HCT116 (cell line): ENCODE data around the gene POLRMT. TPM values are rescaled to one million over a fixed set of nuclear protein-coding genes. Genes with fewer than 3 reads are reported as not detected.

Experiments
- ATAC-seq: fragments of 200-7000 bp; cut with Tn5 transposase; 2 replicates; pipeline ENCODE4 v1.9.1; 2020; ENCODE audit warnings: mild to moderate bottlenecking, moderate library complexity
- BruUV-seq: library from RNA; stranded (reverse); fragments of 400-500 nt; replicated peaks from 2 replicates; lab custom pipeline; 2021; lab: Mats Ljungman, UMichigan
- CTCF ChIA-PET: fragments of 300-600 bp; sonication (Branson Sonifier 250); formaldehyde crosslinking; loops from one replicate; lab custom pipeline; 2021; ENCODE audit warnings: antibody characterized with exemption; lab: Charles Lee
- POLR2A ChIA-PET: fragments of 300-600, 350-600 bp; sonication (Branson Sonifier 250); formaldehyde crosslinking; loops from one replicate; lab custom pipeline; 2021; ENCODE audit warnings: antibody characterized with exemption; lab: Charles Lee
- RAD21 ChIA-PET, 2 experiments: fragments of 300-600 bp; sonication (Branson Sonifier 250); formaldehyde crosslinking; loops; one replicate each; lab custom pipeline; 2023; ENCODE audit warnings: low total read pairs in 2 of 2; ENCODE audit not compliant: uncharacterized antibody in 2 of 2, unreplicated experiment in 2 of 2, low non-redundant PET in 1 of 2; lab: Charles Lee
- DNase-seq: peaks from one replicate; pipeline ENCODE4 v3.0.0-alpha.2; 2010; ENCODE audit warnings: low read depth, low spot score
- H2AFZ ChIP-seq: fragments of 200-600 bp; shearing (Covaris generic), sonication (generic); 2 replicates; pipeline ENCODE4 v1.6.1; 2017; ENCODE audit warnings: low read depth, mixed run types, mixed read lengths, antibody characterized with exemption, low read length; ENCODE audit not compliant: poor library complexity, severe bottlenecking
- H3K27ac ChIP-seq: 2 replicates; pipeline ENCODE4 v1.5.1; 2012; ENCODE audit warnings: low read depth, low read length
- H3K27me3 ChIP-seq: fragments of 200-600 bp; sonication (generic); 2 replicates; pipeline ENCODE4 v1.6.1; 2016; ENCODE audit warnings: mixed run types, low read length, mixed read lengths; ENCODE audit not compliant: insufficient read depth
- H3K36me3 ChIP-seq, 2 experiments: fragments of 200-500 bp in 1 of 2; fragments of 200-600 bp in 1 of 2; sonication (Bioruptor generic) in 1 of 2; sonication (generic) in 1 of 2; 2 replicates each; pipeline versions ENCODE4 v1.5.1 to v1.6.1; 2014 to 2016; ENCODE audit warnings: low read length in 2 of 2, inconsistent platforms in 1 of 2, mixed read lengths in 1 of 2, mixed run types in 1 of 2; ENCODE audit not compliant: insufficient read depth in 2 of 2, control insufficient read depth in 1 of 2
- H3K4me1 ChIP-seq, 2 experiments: fragments of 200-600 bp in 1 of 2; sonication (generic) in 1 of 2; 2 replicates each; pipeline versions ENCODE4 v1.5.1 to v1.6.1; 2012 to 2017; ENCODE audit warnings: low read length in 2 of 2, inconsistent platforms in 1 of 2, mild to moderate bottlenecking in 1 of 2, mixed read lengths in 1 of 2, mixed run types in 1 of 2, moderate library complexity in 1 of 2; ENCODE audit not compliant: insufficient read depth in 2 of 2, control insufficient read depth in 1 of 2
- H3K4me2 ChIP-seq: fragments of 200-600 bp; sonication (generic); 2 replicates; pipeline ENCODE4 v1.6.1; 2017; ENCODE audit warnings: mixed run types, low read length, mixed read lengths
- H3K4me3 ChIP-seq, 2 experiments: fragments of 200-600 bp in 1 of 2; sonication (generic) in 1 of 2; replicated peaks in 1 of 2; 2 replicates each; pipeline ENCODE4 v1.5.1; 2011 to 2016; ENCODE audit warnings: low read length in 2 of 2, control low read depth in 1 of 2, low read depth in 1 of 2, mild to moderate bottlenecking in 1 of 2, mixed read lengths in 1 of 2, mixed run types in 1 of 2
- H3K79me2 ChIP-seq: fragments of 200-600 bp; sonication (generic); 2 replicates; pipeline ENCODE4 v1.6.1; 2017; ENCODE audit warnings: mild to moderate bottlenecking, mixed run types, low read length, moderate library complexity, mixed read lengths; ENCODE audit not compliant: insufficient read depth
- H3K9ac ChIP-seq: fragments of 200-600 bp; sonication (generic); 2 replicates; pipeline ENCODE4 v1.6.1; 2016; ENCODE audit warnings: low read length, mixed read lengths
- H3K9me2 ChIP-seq: fragments of 200-600 bp; sonication (generic), shearing (Covaris generic); 2 replicates; pipeline ENCODE4 v1.6.1; 2017; ENCODE audit warnings: mixed run types, mild to moderate bottlenecking, moderate library complexity; ENCODE audit not compliant: insufficient read depth
- H3K9me3 ChIP-seq, 2 experiments: fragments of 200-500 bp in 1 of 2; fragments of 200-600 bp in 1 of 2; sonication (Bioruptor generic) in 1 of 2; sonication (generic) in 1 of 2; 2 replicates each; pipeline ENCODE4 v1.6.1; 2014 to 2017; ENCODE audit warnings: low read length in 2 of 2, mixed read lengths in 2 of 2, inconsistent platforms in 1 of 2, low read depth in 1 of 2, mild to moderate bottlenecking in 1 of 2, mixed run types in 1 of 2, moderate library complexity in 1 of 2; ENCODE audit not compliant: control insufficient read depth in 1 of 2, insufficient read depth in 1 of 2
- H4K20me1 ChIP-seq: fragments of 200-600 bp; sonication (generic), shearing (Covaris generic); 2 replicates; pipeline ENCODE4 v1.6.1; 2017; ENCODE audit warnings: mixed run types, mild to moderate bottlenecking, moderate library complexity; ENCODE audit not compliant: insufficient read depth
- CBX3 ChIP-seq: IDR thresholded peaks from 2 replicates; pipeline ENCODE4 v1.6.1; 2012; ENCODE audit warnings: low read depth
- CTCF ChIP-seq, 3 experiments: fragments of 200-600 bp in 1 of 3; sonication (generic) in 1 of 3; IDR thresholded peaks in 2 of 3; conservative IDR thresholded peaks in 1 of 3; 2 replicates each; pipeline ENCODE4 v1.5.1; 2012 to 2017; ENCODE audit warnings: low read depth in 2 of 3, low read length in 2 of 3, antibody characterized with exemption in 1 of 3, borderline replicate concordance in 1 of 3, control low read depth in 1 of 3, mild to moderate bottlenecking in 1 of 3, mixed read lengths in 1 of 3, mixed run types in 1 of 3, moderate library complexity in 1 of 3; ENCODE audit not compliant: insufficient read depth in 1 of 3
- EGR1 ChIP-seq: IDR thresholded peaks from 2 replicates; pipeline ENCODE4 v1.6.1; 2012; ENCODE audit warnings: low read depth
- ELF1 ChIP-seq: IDR thresholded peaks from 2 replicates; pipeline ENCODE4 v1.6.1; 2012; ENCODE audit warnings: low read depth, borderline replicate concordance
- EZH2 ChIP-seq: fragments of 200-600 bp; sonication (generic); IDR thresholded peaks from 2 replicates; pipeline ENCODE4 v1.6.1; 2017; ENCODE audit warnings: antibody characterized with exemption, mixed run types
- EZH2phosphoT487 ChIP-seq: fragments of 200-600 bp; IDR thresholded peaks from 2 replicates; pipeline ENCODE4 v1.6.1; 2018; ENCODE audit warnings: antibody characterized with exemption, borderline replicate concordance
- FOSL1 ChIP-seq: IDR thresholded peaks from 2 replicates; pipeline ENCODE4 v1.6.1; 2012; ENCODE audit warnings: low read depth
- RAD21 ChIP-seq: IDR thresholded peaks from 2 replicates; pipeline ENCODE4 v1.6.1; 2012; ENCODE audit warnings: low read depth, mild to moderate bottlenecking
- SP1 ChIP-seq: IDR thresholded peaks from 2 replicates; pipeline ENCODE4 v1.6.1; 2012; ENCODE audit warnings: low read depth
- ZNF274 ChIP-seq: fragments of 200-500 bp; sonication (Bioruptor generic); IDR thresholded peaks from 2 replicates; pipeline ENCODE4 v1.6.1; 2014; ENCODE audit warnings: mild to moderate bottlenecking, low read depth, low read length, inconsistent platforms
- intact Hi-C: fragments of 100-400 bp; cut with micrococcal nuclease; formaldehyde crosslinking; loops from 2 replicates; pipeline ENCODE4 v1.10.0; 2022
- total RNA-seq: library from RNA; stranded (reverse); gene quantifications from one replicate; pipeline ENCODE4 v1.2.1, GENCODE V29; 2021; ENCODE audit not compliant: unreplicated experiment

POLRMT gene
- total RNA-seq, 1 experiment from 2014 or later: 138 TPM

- H3K4me1 ChIP-seq: peaks cover 4 to 21% of the 10 kb centered on the region in 2 experiments; a peak in 3 of 4 replicates
- H3K4me3 ChIP-seq: no peak overlapping the region
- peaks cover 7 to 53% of the 10 kb centered on the region in 2 experiments for H3K36me3 ChIP-seq
- TF ChIP-seq ZNF274: no peak
- TF ChIP-seq RAD21: no peak
- no peak for TF ChIP-seq EGR1
- no peak for TF ChIP-seq ELF1
- TF ChIP-seq EZH2: no peak
- TF ChIP-seq FOSL1: no peak
- no peak for TF ChIP-seq SP1
- no peak for TF ChIP-seq CBX3
- no peak for TF ChIP-seq EZH2phosphoT487
- no peak for TF ChIP-seq CTCF (IDR thresholded peaks at IDR 0.05 in 2 of 3, conservative IDR thresholded peaks at IDR 0.05 in 1 of 3; ENCODE audit: borderline replicate concordance in 1 of 3, insufficient read depth in 1 of 3, low read depth in 2 of 3, low read length in 2 of 3)
- intact Hi-C loops: no loop called here
- H3K27me3 ChIP-seq: no peaks in the 10 kb centered on the region
- no peak overlapping the region for H3K4me2 ChIP-seq
- ATAC-seq: no peak
- H3K9ac ChIP-seq: no peak overlapping the region
- BruUV-seq: no TSS peak
- no peak overlapping the region for H2AFZ ChIP-seq
- no peaks in the 10 kb centered on the region for H4K20me1 ChIP-seq
- POLR2A ChIA-PET: no interaction called here
- no peaks in the 10 kb centered on the region for H3K9me2 ChIP-seq
- H3K27ac ChIP-seq: no peak overlapping the region; the same call in 1 of the 2 replicates
- H3K79me2 ChIP-seq: peaks cover 28% of the 10 kb centered on the region
- DNase-seq: no peak
- no peaks in the 10 kb centered on the region for H3K9me3 ChIP-seq
- CTCF ChIA-PET: no interaction called here
- RAD21 ChIA-PET: no interaction called here
These were observed 8.1 kb downstream of the POLRMT start for GRCh38 chr19:625257-625656.
